GM19035 (cell line): ENCODE data around the gene FRMD5.
"Not testable (repeated sequence)": the region's sequence is repeated elsewhere in the genome, so short reads cannot be mapped to it uniquely, and the experiment has no call there.

Experiments
- ATAC-seq: cut with Tn5 transposase; IDR thresholded peaks from one replicate; pipeline ENCODE4 v1.9.1; 2021; ENCODE audit not compliant: unreplicated experiment

Gene FRMD5

DNA sequence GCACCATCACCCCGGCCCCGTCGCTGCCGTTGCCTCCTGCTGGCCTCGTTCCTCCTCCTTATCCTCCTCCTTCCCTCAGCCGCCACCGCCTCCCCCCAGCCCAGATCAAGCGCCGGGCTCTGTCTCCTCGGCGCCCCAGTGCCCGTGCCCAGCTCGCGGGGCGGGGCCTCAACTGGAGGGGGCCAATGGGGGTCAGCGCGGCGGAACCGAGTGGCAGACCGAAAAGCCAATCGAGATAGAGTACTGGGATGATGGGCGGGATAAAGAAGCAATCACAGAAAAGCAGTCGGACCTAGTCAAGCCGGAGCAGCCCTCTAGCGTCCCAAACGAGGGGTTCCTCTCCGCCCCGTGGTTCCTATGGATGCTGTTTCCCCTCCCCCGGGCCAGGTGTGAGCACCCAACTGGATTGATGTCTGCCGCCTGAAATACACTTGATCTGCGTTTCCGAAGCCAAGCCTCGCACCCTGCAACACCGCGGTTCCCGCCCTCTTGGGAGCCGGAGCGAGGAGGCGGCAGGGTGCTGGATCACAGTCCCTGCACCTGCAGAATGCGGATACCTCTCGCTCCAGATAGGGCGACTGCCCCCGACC, at the start of gene FRMD5:
Gene FRMD5, minus strand, starts transcription at position 121 of the 590 bp plus-strand sequence.
- peak; percentile 96 for ATAC-seq

DNA sequence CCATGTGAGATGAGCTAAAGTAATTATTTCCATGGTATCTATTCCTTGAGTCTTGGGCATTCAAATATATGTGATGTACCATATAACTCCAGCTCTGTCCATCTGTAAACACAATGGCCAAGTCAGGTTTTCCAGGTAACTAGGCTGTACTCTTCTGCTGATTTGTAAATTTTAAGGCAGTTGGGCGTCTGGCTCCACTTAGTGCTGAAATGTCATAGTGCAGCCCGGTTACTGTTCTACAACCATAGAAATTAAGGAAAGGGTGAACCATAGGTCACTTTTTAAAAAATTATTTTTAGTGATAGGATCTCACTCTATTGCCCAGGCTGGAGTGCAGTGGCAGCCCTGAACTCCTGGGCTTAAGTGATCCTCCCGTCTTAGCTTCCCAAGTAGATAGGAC, 48.8 kb upstream of the FRMD5 start:
- no peak for ATAC-seq

DNA sequence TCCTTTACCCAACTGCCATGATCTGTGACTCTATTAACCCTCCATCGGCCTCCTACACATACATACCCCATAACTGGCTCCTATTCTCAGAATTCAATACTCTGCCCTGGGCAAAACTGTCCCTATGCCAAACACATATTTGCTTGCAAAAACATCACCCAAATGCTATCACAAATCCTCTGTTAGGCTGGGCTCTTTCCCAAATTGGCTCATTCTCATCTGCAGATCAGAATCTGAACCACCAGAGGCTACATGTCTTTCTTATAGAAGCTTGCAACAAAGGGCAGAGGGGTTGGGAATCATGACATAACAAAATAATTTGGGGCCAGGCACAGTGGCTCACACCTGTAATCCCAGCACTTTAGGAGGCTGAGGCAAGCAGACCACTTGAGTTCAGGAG, 48.1 kb upstream of the FRMD5 start:
- no peak for ATAC-seq

DNA sequence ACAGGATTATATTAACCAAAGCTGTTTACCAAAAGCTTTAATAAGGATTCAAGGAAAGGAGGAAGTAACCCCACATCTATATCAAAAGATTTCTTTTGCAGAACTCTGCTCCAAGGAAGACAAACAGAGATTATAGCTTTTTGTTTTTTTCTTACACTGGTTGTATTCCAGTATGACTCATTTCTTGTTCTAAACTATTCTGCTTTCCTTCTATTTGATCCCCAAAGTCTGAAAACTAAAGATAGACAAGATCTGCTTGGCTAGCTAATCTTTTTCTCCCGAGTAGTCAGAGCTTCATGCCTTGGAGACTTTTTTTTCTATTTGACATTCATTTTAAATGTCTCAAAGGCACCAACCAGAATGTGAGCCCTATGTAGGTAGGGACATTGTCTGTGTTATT, 36.8 kb upstream of the FRMD5 start:
- no peak for ATAC-seq

DNA sequence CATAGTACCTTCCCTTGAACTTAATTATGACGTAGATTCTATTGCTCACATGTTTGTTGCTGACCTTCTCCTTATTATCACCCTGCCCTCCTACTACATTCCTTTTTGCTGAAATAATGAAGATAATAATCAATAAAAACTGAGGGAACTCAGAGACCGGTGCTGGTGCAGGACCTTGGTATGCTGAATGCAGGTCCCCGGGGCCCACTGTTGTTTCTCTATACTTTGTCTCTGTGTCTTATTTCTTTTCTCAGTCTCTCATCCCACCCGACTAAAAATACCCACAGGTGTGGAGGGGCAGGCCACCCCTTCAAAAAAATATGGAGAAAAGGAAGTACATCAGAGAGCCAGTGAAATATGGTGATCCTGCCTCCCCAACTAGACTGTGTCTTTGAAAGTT, 34.2 kb upstream of the FRMD5 start:
- not testable (repeated sequence) for ATAC-seq

DNA sequence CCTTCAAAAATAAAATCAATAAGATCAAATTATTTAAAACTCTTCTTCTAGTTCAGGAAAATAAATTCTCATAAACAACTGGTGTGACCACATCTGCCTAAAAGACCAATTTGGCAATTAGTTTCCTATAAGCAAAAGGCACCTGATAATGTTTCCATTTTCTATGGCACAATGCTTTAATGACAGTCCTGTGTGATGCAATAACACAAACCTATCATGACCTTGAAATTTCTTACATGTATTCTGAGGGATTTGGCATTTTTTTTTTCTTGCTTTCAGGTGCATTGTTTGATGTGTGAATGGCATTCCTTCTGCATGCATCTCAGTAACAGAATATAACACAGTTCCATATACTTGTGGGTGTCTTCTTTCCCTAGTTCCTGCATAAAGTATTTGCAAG, 32.5 kb upstream of the FRMD5 start:
- no peak for ATAC-seq

DNA sequence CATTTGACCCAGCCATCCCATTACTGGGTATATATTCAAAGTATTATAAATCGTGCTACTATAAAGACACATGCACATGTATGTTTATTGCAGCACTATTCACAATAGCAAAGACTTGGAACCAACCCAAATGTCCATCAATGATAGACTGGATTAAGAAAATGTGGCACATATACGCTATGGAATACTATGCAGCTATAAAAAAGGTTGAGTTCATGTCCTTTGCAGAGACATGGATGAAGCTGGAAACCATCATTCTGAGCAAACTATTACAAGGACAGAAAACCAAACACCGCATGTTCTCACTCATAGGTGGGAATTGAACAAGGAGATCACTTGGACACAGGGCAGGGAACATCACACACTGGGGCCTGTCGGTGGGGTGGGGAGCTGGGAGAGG, 31.9 kb upstream of the FRMD5 start:
- ATAC-seq = not testable (repeated sequence)

DNA sequence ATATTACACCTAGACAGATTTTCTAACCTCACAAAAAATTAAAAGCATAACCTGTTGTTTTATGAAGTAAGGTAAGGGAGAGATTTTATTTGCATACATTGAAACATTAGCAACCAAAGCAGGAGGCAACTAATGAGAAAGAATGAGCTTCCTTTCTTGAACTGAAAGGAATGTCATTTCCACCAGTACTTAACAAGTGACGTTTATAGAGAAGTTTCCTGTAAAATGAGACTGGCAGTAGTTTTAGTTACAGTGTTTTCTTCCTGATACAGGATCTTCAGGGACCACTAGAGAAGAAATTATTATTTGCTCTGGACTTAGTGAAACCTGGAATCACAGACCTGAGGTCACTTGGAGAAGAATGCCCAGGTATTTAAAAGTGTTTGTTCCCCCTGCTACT, 27.4 kb upstream of the FRMD5 start:
- ATAC-seq = no peak

DNA sequence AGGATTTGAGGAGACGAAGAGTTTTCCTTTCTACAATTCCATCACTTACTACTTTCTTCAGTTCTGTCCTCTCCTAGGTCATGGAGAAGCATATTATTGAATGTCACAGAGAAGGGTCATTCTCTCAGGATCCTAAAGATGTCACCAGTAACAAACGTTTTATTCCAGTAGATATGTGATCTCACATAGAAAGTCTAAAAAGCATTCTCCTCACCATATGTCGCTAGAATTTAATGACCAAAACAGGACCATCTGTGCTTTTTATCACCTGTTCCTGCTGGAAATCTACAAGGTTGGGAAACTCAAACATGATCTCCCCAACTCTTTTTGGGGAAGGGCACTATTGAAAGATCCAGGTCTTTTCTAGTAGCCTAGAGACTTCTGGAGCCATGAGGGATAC, 24.0 kb upstream of the FRMD5 start:
- no peak for ATAC-seq

DNA sequence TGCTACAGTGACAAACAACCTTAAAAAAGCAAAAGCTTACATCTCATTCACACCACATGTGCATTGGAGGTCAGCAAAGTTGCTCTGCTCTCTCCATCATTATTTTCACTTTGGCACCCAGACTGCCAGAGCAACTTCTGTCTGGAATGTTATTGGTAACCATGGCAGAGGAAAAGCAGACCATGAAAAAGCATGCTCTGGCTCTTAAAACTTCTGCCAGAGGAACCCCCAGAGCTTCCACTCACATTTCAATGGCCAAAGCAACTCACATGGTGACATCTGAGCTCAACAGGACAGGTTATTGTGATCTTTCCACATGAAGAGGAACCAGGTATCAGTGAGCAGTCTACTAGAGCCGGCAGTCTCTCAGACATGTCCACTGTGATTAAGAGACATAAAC, 21.9 kb upstream of the FRMD5 start:
- no peak for ATAC-seq

DNA sequence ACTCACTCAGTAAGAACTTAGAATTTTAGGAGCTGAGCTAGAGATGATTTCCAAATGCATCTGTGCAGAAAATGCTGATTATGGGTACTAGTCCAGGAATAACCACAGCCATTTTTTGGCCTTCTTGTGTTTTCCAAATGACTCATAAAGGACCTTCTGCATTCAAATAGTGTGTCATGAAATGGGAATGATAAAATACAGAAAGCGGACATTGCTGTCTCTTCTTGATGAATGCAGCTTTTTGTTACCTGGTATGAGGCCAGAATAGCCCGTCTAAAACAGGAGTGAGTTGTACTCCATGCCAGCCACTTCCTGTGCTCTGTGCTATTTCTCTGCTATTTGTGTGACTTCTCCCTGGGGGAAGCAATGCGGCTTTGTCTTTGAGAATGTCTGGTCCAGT, 20.5 kb upstream of the FRMD5 start:
- no peak for ATAC-seq

DNA sequence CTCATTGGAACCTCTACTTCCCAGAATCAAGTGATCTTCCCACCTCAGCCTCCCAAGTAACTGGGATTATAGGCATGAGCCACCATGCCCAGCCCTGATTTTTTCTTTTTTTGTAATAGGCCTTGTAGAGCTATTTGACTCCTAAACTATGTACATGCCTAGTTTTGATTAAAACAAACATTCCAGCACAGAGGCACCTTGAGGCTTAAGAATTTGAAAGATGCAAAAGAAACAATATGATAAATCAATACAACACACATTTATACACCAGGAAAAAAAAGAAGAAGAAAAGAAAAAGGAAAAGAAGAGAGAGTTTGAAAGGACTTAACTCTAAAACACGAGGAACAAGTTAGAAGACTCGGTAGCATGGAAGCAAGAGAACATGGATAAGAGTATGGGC, 13.9 kb upstream of the FRMD5 start:
- no peak for ATAC-seq

DNA sequence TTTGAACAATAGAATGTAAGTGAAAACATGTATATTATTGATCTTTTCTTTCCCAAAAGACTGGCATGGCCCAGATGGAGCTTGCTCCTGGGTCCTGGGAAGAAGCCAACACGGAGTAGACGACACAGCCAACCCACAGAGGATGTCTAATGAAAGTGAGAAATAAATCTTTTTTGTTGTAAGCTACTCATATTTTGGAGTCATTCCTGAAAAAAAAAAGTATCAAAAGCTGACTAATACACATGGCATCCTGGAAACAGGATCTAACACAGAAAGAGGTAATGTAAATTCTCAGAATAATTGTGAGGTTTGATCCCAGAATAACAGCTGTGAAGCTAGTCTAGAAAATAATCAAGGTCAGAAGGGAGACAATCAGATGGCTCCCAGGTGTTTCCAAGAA, 12.6 kb upstream of the FRMD5 start:
- no peak for ATAC-seq

DNA sequence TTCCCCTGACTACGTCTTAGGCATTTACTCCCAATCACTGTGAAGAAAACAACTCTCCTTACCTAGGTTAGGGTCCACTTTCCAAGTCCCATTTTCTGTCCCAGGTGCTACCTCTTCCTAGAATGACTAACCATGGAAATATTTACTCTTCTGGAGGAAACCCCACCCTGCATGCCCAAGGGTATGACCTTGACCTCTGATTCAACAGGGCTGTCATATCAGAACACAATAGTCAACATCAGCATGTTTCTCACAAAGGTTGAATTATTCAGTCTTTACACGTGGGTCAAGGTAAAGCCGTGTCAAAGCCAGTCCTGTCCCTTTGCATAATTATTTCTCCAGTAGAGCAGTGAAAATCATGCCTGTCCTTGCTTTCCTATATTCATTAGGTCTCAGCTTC, 4.3 kb upstream of the FRMD5 start:
- ATAC-seq = no peak

DNA sequence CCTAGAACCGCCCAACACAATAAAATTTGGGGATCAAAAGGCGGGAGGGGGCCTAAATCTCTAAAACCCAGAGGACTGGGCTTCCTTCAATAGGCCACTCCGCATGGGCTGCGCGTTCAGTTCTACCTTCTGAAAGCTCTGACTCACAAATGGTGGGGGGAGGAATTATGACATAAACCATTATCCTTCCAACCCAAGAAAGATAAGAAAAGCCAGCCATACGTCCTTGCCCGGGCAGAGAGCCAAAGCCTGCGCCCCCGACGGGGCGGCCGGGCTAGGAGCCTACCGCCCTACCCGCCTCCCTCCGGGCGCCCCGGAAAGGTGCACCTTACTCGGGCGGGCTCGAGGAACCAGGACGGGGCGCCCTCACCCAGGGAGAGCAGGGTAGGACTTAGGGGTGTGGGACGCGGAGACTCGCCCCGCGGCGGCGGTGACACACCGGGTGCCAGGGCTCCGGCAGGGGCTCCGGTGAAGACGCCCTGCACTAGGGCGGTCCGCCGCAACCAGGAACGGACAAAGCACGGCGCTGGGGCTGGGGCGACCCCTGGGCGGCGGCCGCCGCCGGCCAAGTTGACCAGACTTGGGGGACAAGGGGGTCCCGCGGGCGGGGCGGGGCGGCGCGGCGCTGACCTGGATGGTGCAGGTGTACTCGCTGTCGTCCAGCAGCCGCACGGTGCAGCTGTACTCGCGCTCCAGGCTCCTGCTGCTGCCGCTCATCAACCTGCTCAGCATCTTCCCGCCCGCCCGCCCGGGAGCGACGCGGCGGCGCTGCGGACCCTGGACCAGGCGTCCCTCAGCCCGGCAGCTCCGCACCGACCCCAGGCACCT, 534 bp downstream of the FRMD5 start:
- ATAC-seq = peak; percentile 34

DNA sequence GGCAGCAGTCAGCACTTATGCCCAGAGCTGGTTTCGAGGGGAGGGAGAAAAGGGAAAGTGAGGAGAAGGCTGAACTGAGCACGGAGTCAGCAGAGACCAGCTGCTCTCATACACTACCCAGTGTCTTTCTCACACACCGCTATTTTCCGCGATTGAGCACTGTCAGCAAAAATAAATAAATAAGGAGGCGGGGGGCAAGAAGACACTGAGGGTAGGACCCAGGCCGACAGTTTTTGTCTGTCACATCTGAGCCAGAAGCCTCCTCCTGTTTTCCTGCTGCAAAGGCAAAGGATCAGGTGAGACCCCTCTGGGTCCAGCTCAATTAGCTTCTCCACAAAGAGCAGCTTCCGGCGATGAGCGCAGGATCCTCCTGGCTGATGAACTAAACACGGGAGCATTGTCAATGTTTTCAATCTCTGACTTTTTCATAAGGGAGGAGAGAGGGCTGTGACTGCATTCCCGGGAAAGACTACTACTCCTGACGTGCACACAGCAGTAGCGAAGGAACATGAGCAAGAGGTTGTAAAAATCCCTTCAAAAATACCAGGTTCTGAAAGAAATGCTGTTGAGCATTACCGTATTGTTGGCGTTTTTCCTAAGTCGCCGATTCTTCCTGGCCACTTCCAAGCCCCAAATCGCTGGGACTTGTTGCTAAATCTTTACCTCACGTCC, 1.3 kb downstream of the FRMD5 start:
- ATAC-seq = no peak

DNA sequence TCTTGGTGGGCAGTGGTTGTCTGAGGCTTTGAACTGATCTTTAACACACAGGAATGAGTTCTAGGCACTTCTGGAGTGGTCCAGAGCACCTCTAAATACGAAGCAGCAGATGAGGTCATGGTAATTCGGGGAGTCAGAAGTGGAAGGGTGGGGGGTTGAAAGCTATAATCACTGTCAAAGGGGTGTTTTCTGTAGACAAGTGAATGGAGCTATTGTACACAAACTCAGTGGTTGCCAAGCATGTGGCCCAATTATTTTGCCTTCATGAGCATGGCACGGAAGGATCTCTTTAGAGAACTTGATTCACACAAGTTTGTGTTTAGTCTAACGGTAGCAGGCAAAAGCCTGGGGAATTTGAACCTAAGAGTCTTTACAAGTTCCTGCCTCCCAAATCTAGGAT, 6.3 kb downstream of the FRMD5 start:
- no peak for ATAC-seq

DNA sequence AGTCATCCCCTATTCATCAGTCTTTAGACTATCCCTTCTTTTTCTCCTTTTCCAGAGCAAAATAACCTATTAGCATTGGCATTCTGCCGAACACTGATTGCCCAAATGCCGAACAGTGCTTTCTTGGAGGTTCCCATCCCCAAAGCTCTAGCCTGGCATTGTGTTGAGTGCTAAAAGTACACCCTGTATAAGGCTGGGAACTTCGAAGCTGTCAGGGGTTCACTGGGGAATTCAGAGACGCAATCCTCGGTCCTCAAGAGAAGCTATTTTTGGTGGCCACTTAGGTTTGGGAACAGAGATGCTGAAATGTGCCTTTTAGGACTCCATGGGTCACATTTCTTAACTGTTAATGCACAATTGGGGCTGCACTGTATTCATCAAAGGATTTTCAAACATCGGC, 8.4 kb downstream of the FRMD5 start:
- ATAC-seq = no peak

DNA sequence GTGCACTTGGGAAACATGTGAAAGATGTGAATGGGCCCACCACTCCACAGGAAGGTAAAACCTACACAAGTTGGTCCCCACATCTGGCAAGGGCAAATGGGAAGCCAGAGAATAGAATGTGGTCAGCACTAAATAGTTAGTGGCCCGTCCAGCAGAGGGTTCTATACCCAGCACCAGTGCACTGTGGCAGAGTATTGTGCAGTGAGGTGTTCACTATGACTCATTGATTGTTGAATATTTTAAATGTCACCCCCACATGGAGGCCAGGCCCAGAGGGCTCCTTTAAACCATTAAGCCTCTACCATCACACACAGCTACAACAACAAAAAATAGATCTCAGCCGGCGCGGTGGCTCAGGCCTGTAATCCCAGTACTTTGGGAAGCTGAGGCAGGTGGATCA, 11.7 kb downstream of the FRMD5 start:
- ATAC-seq = no peak

DNA sequence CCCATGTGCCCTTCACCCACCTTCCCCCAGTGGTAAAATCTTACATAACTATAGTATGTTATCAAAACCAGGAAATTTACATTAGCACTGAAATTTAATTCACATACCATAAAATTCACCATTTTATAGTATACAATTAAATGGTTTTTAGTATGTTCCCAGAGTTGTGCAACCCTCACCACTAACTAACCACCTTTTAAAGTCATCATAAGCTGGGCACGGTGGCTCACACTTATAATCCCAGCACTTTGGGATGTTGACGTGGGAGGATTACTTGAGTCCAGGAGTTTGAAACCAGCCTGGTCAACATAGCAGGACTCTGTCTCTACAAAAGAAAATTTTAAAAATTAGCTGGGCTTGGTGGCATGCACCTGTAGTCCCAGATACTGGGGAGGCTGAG, 13.7 kb downstream of the FRMD5 start:
- ATAC-seq = no peak

DNA sequence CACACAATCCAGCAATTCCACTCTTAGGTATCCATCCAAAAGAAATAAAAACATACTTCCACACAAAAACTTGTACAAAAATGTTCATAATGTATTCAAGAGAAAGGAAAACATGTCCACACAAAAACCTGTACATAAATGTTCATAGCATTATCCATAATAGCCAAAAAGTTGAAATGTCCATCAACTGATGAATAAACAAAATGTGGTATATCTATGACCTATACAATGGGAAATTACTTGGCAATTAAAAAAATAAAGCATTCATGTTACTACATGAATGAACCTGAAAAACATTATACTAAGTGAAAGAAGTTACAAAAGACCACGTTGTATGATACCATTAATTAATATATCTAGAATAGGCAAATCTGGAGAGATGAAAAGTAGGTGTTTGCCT, 17.9 kb downstream of the FRMD5 start:
- no peak for ATAC-seq

DNA sequence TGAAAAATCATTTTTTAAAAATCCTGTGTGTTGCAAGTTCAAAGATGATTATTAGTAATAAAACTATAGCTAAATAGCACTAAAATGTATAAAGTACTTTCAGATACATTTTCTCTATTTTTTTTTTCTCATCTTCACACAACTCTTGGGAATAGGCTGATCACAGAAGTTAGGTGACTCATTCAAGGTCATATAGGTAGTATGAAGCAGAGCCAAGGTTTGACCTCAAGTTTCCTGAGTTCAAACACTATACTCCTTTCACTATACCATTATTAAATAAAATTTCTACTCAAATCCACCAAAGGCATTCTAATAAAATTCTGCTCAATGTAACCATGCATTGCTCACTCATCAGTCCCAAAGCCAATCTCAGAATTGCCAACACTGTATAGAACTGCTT, 21.3 kb downstream of the FRMD5 start:
- no peak for ATAC-seq
